ENCODE results near the gene DIMT1. TPM values are rescaled to one million over a fixed set of nuclear protein-coding genes. Genes with fewer than 3 reads are reported as not detected.

Gene DIMT1
- total and polyA plus RNA-seq, 3 donors from 2014 or later = 19.3 to 22.5 (median 20.3) TPM

GRCh38 chr5:62385816-62386400 lies 17.8 kb downstream of the DIMT1 start:
- no peak overlapping the region for H3K27ac ChIP-seq
- H3K4me1 ChIP-seq = no peaks in the 10 kb centered on the region
- DNase-seq = no peak
- no peak for TF ChIP-seq CTCF (IDR thresholded peaks at IDR 0.05)
- no peaks in the 10 kb centered on the region for H3K36me3 ChIP-seq (ENCODE audit: low read depth, missing control alignments)
- H3K27me3 ChIP-seq = no peaks in the 10 kb centered on the region
- WGBS, 2 donors = 92 to 95% methylated on average over 2 of the region's 2 CpGs
- no peak overlapping the region for H3K4me3 ChIP-seq
- H3K9me3 ChIP-seq = no peaks in the 10 kb centered on the region
- intact Hi-C loops (cut with DNase I; ENCODE audit: low total_unique reads) = no loop called here

DNA sequence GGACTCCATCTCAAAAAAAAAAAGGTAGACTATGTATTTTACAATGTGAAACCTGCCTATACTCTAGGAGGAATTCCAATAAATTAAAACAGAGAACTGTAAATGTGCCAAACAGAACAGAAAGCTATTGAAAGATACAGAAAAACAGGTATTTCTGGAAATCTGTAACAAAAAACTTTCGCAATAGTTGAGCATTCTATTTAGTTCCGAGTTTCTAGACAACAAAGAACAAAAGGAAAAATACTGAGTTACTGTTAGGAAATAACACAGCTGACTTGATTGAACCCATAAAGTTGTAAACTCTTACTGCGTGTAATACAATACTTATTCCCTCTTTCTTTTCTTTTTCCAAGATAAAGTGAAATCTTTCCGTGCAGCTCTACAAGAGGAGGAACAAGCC lies 18.6 kb downstream of the DIMT1 start:
- Histone ChIP-seq H3K4me3 (no peak overlapping the region), H3K36me3 (ENCODE audit: low read depth, missing control alignments) (no peaks in the 10 kb centered on the region), H3K27me3 (no peaks in the 10 kb centered on the region), H3K9me3 (no peaks in the 10 kb centered on the region), H3K27ac (no peak overlapping the region), H3K4me1 (no peaks in the 10 kb centered on the region)
- DNase-seq = no peak
- intact Hi-C loops (cut with DNase I; ENCODE audit: low total_unique reads) = no loop called here
- 91 to 95% methylated on average over 4 of the region's 4 CpGs for WGBS, 2 donors
- no peak for TF ChIP-seq CTCF (IDR thresholded peaks at IDR 0.05)
- TF ChIP-seq POLR2A (IDR thresholded peaks at IDR 0.05) = no peak

DNA sequence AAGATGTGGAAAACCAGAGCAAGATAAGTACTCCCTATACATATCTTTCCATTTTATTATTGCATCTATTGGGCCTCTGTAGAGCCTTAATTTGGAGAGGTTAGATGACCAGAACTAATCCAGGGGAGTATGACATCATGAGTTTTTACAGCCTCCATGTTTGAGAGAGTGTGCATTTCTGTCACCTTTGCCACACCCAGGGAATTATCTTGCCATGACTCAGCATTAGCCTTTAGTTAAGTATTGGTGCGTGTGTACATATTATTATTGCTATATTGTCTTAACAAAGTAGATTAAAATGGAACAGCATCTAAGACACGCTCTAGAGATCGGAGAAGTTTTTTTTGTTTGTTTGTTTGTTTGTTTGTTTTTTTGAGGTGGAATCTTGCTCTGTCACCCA lies 27.6 kb downstream of the DIMT1 start:
- H3K27me3 ChIP-seq = no peaks in the 10 kb centered on the region
- 95 to 96% methylated on average over 3 of the region's 3 CpGs for WGBS, 2 donors
- no peak for DNase-seq
- no peaks in the 10 kb centered on the region for H3K9me3 ChIP-seq
- no peaks in the 10 kb centered on the region for H3K36me3 ChIP-seq (ENCODE audit: low read depth, missing control alignments)
- H3K4me3 ChIP-seq = no peak overlapping the region
- H3K27ac ChIP-seq = no peak overlapping the region
- intact Hi-C loops (cut with DNase I; ENCODE audit: low total_unique reads) = no loop called here
- TF ChIP-seq CTCF (IDR thresholded peaks at IDR 0.05) (no peak), POLR2A (IDR thresholded peaks at IDR 0.05) (no peak)
- H3K4me1 ChIP-seq = no peaks in the 10 kb centered on the region

DNA sequence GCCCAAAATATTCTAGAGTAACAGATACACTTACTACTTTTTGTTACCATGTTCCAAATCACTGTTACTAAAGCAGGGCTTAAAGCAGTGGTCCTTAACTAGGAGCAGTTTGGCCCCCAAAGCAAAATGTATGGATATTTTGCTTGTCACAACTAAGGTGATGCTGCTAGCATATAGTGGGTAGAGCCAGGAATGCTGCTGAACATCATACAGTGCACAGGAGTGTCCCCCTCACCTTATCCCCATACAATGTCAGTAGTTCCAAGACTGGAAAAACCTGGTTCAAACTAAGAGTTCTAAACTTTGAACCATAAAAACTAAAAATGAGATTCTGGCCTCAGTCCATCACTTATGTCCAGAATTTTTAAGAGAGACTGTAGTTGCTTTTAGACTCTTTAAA lies 28.1 kb downstream of the DIMT1 start:
- H3K27me3 ChIP-seq = no peaks in the 10 kb centered on the region
- no peak overlapping the region for H3K27ac ChIP-seq
- no peak for TF ChIP-seq CTCF (IDR thresholded peaks at IDR 0.05)
- no peak for TF ChIP-seq POLR2A (IDR thresholded peaks at IDR 0.05)
- H3K4me1 ChIP-seq = no peaks in the 10 kb centered on the region
- no peaks in the 10 kb centered on the region for H3K36me3 ChIP-seq (ENCODE audit: low read depth, missing control alignments)
- H3K4me3 ChIP-seq = no peak overlapping the region
- H3K9me3 ChIP-seq = no peaks in the 10 kb centered on the region
- intact Hi-C loops (cut with DNase I; ENCODE audit: low total_unique reads) = no loop called here
- no peak for DNase-seq

GRCh38 chr5:62374090-62374489 lies 29.6 kb downstream of the DIMT1 start:
- H3K9me3 ChIP-seq = no peaks in the 10 kb centered on the region
- no peak overlapping the region for H3K4me3 ChIP-seq
- H3K27ac ChIP-seq = no peak overlapping the region
- no peaks in the 10 kb centered on the region for H3K4me1 ChIP-seq
- TF ChIP-seq POLR2A (IDR thresholded peaks at IDR 0.05) = no peak
- no peak for TF ChIP-seq CTCF (IDR thresholded peaks at IDR 0.05)
- intact Hi-C loops (cut with DNase I; ENCODE audit: low total_unique reads) = no loop called here
- H3K36me3 ChIP-seq (ENCODE audit: low read depth, missing control alignments) = no peaks in the 10 kb centered on the region
- 89 to 100% methylated on average over 1 of the region's 1 CpG for WGBS, 2 donors
- no peaks in the 10 kb centered on the region for H3K27me3 ChIP-seq
- no peak for DNase-seq

Data from testis (tissue), 3 donors.